Activated T-cell treated with anti-CD3 and anti-CD28 coated beads, Interleukin-2, amount 50 U/mL, for 48 hours (primary cell): ENCODE results near the gene EHHADH.

Experiments used
- DNase-seq, 2 experiments: peaks; one replicate each; pipeline ENCODE4 v3.0.0-alpha.2; 2020

EHHADH gene

DNA sequence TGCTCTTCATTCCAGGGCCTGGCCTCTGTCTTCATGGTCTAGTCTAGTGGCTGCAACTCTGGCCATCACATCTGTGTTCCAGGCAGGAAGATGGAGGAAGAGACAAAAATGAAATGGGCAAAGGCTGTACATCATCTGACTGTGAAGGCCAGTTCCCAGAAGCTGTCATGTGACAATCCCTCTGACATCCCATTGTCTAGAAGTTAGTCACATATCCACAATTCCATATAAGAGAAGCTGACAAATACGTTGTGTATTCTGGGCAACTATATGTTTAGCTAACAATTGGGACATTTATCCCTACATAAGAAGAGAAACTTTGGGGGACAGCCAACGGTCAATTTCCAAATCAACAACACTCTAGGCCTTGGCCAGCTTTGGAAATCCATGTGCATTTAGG is 66.5 kb downstream of the EHHADH start:
- DNase-seq, result no peak

DNA sequence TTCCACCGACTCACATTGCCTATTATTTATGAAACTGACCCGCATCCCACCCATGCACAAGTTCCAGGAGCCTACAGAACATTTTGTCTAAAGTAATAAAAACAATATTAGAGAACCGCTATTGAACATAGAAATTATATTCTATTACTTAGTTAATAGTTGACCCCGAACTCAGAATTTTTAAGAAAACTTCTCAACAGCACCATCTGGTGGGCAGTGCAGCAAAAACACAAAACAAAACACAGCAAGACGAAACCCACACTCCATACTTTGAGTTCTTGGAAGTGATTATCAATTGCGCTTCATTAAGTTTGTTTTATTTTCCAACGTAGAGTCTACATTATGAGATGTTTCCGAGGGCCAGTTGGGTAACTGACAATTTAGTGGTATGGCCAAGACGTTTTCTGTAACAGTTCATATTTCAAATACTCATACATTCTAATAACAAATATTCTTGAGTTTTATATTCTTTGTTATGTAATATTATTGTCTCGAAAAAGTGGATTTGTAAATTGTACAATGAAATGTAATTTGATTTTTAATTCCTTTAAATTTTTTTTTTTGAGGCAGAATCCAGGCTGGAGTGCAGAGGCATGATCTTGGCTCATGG is 77.0 kb downstream of the EHHADH start:
- DNase-seq, result peak; percentile 42 to 45

DNA sequence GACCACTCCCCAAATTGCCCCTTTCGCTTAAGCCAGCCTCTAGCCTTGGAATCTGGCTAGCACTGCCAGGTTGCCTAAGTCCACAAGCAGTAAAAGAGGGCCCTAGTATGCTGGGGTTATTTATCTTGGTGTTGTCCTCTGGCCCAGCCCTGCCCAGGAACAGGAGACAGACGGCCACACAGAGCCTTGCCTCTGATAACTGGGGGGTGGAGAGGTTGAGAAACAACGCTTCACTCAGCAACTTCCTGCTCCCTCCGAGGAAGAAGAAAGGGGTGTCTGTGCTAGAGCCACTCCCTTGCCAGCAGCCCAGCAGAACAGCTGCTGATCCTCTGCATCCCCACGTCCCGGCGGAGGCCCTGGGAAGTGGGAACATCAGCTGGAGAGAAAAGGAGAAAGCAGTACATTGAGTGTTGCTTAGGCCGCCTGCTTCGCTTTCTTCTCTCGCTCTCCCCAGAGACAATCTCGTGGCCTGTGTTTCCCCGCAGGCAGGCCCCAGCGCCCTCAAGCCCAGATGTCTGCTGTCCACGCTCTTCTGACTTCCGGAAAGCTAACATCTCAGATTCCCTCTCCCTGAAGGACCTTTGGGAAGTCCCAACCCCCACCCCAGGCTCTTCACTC is 78.4 kb downstream of the EHHADH start:
- no peak for DNase-seq

DNA sequence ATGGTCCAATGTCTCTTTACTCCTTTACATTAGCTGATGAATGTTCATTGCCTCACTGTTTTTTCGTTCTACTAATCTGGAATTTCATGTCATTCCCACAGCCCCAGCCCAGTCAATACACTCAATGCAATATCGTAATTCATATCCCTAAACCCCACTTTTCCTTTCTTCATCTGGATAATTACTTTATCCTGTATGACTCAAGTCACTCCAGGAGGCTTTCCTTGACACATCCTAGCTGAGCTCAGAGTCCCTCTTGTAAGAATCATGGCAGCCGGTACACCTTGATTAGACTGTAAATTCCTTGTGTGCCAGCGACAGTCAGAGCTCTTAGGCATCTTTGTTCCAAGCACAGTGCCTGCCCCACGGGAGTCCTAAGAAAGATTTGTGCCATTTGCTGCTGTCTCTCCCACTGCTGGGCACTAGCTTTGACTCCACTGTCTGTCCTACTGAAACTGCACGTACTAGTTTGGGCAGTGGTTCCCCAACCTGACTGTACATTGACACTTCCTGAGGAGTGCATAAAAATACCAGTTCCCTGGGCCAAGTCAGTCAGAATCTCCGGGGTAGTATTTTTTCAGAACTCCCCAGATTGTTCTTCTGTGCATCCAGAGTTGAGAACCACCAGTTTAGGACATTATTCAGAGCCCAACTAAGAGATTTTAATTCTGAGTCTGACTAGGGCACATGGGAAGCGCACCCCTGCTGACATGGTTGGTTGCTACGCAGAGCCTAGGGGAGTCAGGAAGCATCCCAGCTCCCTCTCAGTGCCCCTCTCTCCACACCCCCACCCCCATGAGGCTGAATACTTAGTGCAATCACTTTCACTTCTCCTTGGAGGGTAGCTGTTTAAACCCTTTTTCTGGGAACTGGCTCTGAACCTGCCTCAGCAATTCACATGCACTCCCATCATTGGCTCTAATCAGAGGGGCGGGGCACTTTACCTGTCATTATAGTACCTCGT is 81.5 kb downstream of the EHHADH start:
- no peak for DNase-seq

DNA sequence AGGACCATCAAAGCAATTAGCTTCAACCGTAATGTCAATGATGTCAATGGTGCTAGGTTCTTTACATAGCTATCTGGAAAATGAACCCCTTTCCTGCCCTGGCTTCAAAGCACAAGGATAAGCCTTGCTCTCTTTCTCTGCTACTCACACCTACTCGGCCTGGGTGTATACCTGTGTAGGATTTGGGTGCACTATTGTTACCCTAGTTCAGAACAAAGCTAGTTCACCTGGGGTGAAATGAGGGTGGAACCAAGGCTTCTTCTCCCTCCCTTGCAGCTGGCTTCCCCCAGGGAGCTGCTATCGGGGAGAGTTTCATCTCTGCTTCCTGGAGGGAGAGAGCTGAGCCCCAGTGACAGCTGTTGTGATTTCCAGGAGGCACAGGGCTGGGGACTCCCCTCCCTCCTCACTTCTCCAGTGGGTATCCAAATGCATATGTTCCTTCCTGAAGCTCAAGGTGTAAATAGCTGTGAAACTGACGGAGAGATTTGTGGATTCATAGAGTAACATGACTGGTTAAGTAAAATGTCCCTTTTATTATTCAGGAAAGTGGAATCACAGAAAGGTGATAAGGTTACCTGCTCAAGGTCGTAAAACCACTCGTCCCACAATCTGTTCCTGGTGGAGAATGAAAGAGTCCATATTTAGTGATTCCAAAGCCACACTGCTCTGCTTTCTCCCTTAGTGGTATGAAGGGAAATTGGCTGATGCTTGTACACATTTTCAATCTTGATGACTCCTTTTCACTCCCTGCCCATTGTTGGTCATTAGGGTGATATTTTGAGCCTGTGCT is 89.2 kb downstream of the EHHADH start:
- DNase-seq, result no peak

DNA sequence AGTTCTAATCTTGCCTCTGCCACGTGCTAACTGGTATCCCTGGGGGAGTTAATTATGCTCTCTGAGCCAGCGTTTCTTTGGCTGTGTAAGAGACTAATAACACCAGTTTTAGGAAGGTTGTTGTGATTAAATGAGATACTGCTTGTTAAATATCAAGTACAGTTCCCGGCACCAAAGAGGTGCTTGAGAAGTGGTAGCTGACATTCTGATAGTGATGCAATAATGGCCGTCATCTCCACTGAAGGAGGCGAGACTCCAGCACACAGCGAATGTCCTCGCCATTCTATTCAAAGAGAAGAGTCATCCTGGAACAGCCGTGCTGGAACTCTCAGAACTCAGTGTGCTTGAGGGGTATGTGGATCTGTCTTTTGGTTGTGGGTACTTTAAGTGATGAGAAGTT is 91.2 kb downstream of the EHHADH start:
- no peak for DNase-seq

DNA sequence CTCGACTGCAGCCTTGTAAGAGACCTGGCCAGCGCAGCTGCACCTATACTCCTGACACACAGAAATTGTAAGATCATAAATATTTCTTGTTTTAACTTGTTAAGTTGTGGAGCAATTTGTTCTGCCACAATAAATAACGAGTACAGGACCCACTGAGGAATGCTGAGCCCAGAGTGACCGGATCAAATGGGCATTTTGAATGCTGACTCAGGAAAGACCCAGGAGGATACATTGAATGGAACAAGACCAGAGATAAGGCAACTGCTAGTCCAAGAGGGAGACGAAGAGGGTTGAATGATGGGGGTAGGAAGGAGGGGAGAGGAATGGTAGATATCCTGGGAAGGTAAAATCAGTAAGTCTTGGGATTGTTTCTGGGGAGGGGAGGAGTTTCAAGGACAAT is 92.1 kb downstream of the EHHADH start:
- DNase-seq, result no peak

DNA sequence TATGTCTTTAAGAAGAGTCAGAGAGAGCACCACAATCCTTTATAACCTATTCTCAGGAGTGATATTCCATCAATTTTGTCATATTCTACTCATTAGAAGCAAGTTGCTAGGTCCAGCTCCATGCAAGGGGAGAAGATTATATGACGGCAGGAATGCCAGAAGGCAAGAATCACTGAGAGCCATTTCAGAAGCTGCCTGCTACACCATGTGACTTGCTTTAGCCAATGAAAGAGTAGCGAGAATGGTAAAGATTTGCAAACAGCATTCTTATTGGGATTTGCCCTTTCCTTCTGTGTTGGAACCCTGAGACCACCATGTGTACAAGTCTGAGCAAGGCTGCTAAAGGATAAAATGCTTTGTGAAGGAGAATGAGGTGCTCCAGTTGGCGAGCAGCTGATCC is 96.5 kb downstream of the EHHADH start:
- no peak for DNase-seq

DNA sequence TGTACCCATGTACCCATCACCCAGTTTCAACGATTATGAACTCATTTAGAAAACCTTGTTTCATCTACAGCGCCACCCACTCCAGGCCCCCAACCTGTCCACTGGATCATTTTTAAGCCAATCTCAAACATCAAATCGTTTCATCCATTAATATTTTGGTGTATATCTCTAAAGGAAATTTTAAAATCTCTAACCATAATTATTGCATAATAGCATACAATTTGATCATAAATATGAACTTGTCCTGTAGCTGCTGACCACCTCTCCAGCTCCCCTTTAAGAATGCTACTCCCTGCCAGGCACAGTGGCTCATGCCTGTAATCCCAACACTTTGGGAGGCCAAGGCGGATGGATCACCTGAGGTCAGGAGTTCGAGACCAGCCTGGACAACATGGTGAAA is 98.2 kb downstream of the EHHADH start:
- no peak for DNase-seq

DNA sequence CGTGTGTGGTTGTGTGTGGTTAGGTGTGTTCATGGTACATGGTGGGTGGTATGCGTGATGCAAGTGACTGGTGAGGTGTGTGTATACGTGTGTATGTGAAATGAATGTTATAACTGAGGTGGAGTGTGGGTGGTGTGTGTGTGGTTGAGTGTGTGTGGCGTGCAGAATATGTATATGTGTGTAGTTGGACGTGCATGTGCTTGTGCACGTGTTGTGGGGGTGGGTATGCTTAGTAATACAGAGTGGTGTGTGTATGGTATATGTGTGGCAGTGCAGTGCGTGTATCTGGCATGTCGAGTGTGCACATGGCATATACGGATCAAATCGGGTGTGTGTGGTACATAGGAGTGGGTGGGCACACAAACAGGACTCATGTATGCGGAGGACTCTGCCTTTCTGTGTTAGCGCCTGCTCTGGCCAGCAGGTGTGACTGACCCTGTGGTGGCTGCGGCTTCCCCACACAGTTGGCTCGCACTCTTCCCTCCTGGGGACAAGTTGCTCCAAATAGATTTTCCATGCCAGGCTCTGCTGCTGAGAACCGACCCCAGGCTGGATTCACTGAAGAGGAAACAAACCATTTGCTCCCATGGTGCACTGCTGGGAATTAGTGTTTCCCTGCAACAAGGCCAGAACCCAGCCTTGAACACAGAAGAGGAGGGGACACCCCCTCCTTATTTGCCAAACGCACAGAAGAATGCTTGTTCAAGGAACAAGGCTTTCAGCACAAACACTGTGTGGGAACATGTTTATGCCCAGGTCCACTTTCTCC is 99.8 kb downstream of the EHHADH start:
- no peak for DNase-seq

DNA sequence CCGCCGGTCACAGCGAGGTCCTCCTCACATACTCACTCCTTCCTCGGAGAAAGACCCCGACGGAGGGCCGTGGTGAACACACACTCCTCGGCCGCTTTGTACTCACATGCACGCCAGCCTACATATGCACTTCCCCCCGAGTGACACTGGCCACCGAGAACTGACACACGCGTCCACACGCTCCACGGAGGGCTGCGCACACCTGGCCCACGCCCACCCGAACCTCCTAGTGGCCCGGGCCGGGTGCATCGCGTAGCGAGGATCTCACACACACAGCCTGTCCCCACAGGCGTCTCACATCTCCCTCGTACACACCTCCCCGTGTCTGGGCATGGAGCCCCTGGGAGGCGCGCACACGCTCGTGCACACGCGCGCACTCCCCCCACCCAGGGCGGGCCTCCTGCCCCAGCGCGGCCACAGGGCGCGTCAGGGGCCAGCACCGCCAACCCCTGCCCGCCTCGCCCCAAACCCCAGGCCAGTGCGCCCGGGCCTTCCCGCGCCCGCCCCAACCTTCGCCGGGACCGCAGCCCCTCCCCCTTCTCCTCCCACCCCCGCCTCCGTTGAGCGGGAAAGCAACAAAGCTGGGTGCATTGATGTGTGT is 100.6 kb downstream of the EHHADH start:
- DNase-seq, result peak; percentile 23 to 29

DNA sequence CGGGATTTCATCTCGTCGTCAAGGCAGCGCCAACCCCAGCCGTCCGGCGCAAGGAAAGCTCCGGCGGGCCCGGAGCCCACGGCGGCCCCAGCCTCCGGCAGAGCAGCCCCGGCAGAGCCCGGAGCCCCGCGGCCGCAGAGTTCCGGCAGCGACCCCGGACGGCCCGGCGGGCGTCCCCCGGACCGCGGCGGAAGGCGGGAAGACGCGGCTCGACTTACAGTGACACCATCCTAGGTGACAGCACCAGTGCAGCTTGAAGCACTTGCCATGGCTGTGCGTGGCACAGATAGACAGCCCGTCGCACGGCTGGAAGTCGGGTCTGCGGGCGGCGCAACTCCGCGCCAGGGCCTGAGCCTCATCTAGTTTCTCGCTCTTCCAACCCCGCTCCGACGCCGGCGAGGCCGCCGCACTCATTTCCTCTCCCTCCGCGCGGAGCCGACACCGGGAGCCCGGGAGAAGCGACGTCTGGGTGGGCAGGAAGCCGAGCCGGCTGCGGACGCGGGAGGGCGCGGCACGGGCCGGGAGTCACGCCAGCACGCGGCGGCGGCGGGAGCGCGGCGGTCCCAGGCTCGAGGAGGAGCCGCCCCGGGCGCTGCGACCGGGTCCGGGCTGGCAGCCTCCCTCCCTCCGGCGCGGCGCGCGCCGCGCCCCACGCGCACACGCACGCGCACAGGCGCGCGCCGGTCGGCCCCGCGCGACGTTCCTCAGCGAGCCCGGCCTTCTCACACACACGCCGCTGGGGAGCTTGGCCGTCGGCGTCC is 101.3 kb downstream of the EHHADH start, which contains the start of gene C3orf70:
TSS of gene C3orf70 (minus strand) at position 651 of the 761 bp plus-strand sequence. CDS start at position 414, 237 bp downstream.
- peak; percentile 41 to 57 for DNase-seq

DNA sequence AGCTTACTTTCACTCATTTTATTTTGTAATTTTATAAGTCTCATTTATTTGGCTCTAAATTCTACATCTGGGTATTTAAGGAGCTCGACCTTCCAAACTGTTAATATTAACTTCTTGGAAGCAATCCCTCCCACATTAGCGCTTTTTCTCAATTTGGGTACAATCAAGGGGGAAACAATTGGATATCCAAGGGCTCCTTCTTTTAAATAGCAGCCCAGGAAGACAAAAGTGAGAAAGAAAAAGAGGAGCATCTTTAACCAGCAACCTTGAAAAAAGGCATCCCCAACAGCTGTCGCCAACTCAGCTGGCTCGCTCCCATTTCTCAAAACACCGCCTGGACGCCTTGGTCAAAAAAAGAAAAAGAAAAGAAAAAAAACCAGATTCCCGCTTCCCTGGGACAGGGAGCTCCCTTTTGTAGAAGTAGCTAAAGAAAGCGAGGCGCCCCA is 101.9 kb downstream of the EHHADH start:
- DNase-seq, result no peak

DNA sequence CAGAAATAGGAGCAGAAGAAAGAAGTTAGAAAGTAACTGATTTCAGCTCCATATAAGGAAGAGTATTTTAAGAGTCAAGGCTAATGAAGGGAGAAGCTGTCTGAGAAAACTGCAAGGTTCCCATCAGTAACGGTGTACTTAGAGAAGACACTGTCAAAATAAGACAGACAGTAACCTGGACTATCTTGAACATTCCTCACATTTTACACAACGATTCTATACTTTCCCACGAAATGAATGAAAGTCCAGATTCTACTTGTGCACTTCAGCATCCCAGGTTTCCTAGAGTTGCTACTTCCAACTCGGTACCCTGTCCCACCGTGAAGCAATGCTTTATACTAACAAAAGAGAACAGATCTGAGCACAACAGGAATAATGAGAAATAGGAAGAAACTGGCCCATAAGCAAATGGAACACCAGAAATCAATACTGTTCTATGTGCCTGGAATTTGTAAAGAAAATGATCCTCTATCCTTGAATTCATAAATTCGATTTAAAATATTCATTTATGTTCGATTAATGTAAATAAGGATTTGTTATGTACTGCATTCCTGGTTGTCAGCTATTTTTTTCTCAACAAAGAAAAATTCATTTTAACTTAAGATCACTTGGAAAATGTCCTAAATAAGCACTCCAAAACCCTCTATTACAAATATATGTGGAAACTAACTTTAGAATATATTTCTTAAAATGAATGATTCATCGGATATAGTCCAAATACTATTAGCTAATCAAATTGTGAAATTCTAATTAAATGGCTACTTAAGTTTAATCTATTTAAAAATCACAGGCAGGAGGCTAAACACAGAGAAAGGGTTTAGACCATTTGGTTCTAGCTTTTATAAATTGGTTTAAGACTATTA is 102.5 kb downstream of the EHHADH start:
- DNase-seq, result no peak

DNA sequence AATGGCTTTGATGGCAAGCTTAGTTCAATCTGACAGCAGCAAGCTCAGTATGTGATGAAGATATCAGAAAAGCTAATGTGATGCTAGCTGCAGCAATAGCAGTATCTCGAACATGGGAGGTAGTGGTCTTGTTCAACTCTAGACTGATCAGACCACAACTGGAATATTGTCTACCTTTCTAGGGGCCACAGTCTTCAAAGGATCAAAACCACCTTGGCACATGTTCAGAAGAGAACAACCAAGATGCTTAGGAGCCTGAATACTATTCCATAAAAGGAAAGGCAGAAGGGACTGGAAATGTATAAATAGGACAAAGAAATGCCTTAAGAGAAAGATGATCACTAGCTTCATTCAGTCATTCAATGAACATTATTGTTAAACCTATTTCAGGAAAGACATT is 103.3 kb downstream of the EHHADH start:
- no peak for DNase-seq

DNA sequence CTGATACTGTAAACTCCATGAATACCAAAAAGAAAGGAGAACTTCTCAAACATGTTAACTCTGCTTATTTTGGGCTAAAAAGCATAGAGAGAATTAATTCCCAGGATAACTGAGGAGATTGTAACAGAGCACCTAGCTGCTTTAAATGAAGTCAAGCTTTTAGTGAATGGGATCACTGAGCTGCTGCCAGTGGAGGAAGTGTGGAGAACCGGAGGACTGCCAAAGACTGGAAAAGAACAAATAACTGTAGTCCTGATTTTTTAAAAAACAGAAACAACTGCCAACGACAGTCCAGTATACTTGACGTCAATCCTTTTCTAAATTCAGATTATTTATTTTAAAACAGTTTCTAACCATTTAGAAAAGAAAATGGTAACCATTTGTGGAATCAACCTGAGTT is 104.3 kb downstream of the EHHADH start:
- no peak for DNase-seq

DNA sequence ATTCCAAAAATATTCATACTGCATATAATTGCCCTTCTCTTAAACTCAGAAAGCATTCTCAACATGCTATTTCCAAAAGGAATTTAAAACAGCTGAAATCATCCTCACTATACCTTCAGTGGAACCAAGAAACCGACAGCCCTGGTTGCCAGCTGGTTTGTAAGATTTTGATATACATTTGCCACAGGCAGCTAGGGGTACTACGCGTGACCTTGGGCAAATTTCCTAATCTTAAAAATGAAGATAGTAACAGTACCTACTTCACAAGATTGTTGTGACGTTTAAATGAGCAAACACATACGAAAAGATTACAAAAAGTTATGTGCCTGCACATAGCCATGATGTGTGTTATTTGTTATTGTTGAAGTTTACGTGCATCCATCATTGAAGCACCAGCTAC is 108.3 kb downstream of the EHHADH start:
- DNase-seq, result no peak

DNA sequence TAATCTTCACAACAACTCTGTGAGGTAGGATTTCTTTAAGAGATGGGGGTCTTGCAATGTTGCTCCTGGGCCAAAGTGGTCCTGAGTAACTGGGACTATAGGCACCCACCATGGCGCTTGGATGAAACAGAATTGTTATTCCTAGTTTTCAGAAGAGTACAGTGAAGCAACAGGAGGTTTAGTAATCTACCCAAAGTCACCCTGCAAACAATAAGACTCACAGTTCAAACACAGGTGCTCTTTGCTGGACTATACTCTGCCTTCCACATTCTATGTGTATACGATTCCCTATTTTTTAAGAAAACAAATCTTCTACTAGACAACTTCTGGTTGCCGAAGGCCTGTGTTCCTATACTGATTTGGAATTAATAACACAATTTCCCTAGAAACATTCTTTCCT is 109.1 kb downstream of the EHHADH start:
- no peak for DNase-seq
